ENCODE results near the gene CYTH1.

The CYTH1 gene

DNA sequence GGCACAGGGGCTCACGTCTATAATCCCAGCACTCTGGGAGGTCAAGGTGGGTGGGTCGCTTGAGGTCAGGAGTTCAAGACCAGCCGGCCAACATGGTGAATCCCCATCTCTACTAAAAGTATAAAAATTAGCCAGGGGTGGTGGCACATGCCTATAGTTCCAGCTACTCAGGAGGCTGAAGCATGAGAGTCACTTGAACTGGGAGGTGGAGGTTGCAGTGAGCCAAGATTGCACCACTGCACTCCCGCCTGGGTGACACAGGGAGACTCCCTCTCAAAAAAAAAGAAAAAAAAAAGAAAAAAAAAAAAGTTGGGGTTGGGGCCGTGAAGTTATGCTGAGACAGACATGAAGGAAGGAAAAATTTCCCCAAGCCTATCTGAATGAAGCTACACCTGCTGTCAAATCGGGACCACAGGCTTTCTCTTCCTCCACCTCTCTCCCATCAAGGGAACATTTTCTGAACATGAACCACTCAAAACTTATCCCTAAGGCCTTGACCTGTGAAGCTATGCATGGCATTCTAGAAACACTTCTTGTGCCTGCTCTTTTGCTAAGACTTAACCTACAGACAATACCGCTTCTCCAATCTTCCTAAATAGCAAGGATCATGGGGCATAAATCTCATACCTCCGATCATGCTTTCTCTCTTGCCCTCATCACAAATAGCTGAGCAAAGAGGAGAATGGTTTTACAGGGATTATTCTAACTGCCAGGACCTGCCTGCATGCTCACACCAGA, 88.6 kb downstream of the CYTH1 start:
- DNase-seq (ENCODE audit: low read depth in 3 of 3) = no peak

DNA sequence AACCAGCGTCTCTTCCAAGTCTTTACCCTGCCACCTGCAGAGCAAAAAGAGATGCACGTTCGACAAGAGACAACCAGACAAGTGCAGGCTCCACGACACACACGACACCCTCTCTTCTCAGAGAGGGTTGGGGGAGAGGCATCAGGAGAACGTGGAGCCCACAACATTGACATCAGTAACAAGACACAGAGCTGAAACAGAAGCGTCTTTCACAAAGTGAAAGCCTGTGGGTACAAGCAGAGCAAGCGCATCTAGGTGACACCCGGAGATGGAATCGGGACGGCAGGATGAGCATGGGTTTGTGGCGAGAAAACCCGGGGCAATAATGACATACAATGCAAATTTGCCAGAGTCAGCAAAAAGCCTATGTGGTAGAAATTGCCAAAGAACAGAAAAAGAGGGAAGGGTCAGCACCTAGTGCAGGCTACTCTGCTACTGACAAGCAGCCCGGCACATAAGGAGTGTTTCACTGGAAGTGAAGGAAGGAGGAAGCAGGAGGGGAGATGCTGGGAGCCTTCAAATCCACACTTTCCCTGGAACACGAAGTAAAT, 89.5 kb downstream of the CYTH1 start:
- DNase-seq (ENCODE audit: low read depth in 3 of 3) = no peak

DNA sequence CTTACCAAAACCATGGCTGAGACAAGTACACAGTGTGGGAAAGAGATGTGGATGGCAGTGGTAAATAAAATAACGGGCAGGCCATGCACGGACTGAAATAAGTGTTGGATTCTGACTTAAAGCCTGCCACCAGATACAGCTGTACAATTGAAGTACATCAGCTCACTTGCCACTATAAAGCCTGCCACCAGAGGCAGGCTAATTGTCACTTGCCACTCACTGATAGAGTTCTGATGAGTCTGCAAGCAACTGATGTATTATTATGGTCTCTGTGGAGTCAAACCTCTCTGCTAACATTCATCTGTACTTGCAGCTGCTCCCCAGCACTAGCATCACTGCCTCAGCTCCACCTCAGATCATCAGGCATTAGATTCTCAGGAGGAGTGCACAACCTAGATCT, 93.0 kb downstream of the CYTH1 start:
- no peak for DNase-seq (ENCODE audit: low read depth in 3 of 3)

DNA sequence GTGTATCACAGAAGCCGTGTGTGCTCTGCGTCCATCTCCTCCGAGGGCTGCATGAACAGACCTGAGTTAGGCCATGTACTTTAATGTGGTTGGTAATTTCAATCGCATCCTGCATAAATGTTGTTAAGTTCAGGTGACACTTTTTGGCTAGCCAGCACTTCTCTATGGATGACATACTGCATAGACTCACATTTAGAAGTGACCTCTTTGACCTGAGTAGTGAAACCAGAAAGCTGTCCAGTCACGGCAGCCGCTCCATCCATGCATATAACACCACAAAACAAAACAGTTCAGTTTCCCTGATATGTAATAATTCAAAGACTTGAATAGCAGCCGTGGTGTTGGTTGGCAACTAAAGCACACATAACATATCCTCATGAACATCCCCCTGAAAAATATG, 94.1 kb downstream of the CYTH1 start:
- DNase-seq (ENCODE audit: low read depth in 3 of 3) = no peak

DNA sequence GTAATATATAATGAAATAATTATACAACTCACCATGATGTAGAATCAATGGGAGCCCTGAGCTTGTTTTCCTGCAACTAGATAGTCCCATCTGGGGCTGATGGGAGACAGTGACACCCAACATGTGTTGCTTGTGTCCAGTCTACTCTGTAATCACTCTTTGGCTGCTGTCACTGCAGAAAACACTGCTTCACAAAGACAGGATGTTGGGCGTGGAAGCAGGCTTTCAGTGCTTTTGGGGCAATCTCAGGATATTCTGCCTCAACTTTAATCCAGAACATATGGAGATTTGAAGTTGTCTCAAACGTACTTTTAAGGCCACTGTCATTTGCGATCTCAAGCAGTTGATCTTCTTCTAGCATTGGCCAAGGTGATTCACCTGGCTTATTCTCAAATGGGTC, 94.9 kb downstream of the CYTH1 start:
- no peak for DNase-seq (ENCODE audit: low read depth in 3 of 3)

DNA sequence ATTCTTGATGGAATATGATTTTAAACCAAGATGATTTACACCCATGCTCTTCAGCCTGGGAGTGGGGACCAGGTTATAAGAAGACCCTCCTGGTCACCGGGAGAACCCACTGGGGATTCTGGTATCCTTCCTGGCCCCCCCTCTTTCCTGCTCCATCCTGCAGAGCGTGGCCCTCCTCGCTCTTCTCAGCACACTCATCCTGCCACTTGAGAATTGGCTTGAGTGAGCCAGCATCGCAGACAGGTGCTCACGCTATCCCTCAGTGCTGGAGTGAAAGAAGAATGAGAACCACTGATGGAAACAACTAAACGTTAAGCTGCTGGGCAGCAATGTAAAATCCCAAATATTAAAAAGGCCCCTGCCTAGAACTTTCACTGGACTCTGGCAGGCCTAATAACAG, 98.0 kb downstream of the CYTH1 start:
- DNase-seq (ENCODE audit: low read depth in 3 of 3) = no peak

DNA sequence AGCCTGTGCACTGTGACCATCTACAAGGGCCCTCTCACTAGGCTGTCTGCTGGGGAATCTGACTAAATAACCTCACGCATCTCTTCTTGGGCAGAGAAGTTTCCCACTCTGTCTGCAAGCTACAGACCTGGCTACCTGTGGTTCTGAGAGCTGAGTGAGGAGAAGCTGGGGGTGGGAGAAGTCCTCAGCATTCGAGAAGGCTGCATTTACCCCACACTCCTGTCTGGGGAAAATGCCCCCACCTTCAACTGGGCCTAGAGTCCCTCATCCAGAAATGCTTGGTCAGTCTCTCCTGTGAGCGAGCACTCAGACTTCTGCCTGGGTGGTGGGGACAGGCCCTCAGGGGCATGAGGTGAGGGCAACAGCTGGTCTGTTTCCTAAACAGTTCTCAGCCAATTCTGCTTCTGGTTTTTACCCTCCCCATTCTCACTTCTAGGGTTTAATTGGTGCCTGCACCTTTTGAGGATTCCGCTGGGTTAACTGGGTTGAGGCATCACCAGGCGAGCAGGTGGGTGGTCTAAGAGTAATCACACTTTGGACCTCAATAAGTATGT, 98.6 kb downstream of the CYTH1 start:
- DNase-seq (ENCODE audit: low read depth in 3 of 3) = no peak

DNA sequence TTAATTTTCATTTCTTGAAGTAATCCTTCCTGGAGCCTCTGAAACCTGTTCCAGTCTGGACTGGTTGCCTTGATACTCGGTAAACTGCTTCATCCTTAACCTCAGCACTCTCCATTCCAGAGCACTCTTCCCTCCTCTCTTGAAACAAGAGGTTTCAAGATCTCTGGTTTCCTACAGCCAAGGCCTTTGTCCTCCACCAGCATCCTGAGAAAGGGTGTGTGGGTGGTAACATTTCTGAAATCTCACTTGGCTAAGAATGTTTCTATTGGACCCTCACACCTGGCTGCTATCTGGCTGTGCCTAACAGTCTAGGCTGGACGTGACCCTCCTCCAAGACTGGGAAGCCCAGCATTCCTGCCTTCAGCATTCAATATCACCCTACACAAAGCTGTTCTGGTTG, 99.7 kb downstream of the CYTH1 start:
- no peak for DNase-seq (ENCODE audit: low read depth in 3 of 3)

DNA sequence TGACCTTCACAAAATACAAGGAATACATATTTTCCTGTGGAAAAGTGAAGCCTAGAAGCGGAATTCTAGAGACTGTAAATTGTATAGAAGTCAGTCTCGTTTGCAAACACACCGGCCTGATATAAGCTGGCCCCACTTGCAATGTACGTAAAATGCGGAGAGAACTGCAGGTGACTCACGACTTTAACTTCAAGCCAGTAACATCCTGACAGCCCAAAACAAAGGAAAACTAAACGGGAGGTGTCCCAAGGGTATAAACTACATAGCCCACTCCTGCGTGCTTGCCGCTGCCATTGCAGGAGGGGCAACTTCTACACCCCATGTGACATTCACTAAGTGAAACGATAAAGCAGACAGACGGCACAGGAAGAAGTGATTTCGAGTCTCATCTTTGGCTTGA, 101.6 kb downstream of the CYTH1 start:
- DNase-seq (ENCODE audit: low read depth in 3 of 3) = no peak

DNA sequence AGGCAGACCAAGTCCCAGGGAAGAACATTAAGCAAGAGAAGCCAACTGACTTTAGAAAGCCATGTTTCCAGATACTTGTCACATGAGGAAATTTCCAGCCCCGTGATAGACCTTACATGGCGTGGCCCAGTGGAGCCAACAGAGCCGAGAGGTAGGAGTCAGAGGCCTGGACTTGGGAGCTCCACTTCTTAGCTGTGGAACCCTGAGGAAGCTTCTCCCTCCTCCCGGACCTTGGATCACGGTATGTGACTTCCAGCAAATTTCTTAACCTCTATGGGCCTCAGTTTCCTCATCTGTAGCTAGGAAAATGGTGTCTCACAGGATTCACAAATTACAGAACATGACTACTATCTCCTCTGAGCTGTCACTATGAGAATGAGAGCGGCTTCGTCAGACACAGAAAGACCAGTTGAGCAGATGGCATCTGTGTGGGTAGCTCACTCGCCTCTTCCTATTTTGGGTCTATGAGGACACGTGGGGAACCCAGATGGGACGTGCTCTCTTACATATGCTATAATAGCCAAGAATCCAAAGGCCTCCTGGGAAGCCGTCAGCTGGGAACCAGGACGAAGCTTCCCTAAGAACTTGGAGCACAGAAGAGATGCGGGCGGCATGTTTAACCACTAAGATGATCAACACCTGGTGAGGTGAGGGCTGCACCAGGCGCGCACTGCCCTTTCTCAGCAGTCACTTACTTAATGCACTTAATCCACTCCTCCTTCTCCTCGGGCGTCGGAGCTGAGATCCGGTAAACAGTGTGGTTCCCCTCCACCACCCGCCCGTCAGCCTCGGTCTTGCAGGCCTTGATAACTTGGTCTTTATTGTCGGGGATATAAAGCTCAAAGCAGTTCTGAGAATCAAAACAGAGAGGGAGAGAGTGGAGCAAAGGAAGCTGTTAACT, 102.3 kb downstream of the CYTH1 start:
- no peak for DNase-seq (ENCODE audit: low read depth in 3 of 3)

DNA sequence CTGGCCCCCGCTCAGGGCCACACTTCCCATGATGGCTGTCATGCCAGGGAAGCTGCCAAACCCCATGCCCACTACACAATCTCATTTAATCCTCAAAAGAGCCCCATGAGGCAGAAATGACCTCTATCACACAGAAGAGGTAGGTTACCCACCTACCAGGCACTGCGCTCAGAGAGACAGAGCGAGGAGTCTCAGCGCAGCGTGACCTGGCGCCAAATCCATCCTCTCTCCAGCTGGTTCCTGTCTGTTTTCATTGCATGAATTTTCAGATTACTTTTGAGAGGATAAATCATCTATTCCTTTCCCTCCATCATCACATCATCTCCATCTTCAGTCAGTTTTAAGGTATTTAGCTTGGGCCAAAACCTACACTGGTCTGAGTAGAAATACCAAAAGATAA, 103.4 kb downstream of the CYTH1 start:
- DNase-seq (ENCODE audit: low read depth in 3 of 3) = no peak

DNA sequence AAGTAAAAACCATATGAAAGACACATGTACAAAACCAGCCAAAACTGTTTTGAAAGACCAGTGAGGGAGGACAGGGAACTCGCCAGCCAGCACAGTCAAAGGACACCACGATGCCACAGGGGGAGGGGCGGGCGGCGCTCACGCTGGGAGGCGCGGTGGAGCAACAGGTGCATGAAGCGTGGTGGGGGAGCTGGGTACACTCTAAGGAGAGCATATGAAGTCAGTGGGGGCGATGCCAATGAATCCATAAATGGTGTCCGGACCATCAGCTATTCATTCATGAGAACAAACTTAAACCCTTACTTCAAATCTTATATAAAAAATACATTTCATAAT, 103.9 kb downstream of the CYTH1 start:
- no peak for DNase-seq (ENCODE audit: low read depth in 3 of 3)

DNA sequence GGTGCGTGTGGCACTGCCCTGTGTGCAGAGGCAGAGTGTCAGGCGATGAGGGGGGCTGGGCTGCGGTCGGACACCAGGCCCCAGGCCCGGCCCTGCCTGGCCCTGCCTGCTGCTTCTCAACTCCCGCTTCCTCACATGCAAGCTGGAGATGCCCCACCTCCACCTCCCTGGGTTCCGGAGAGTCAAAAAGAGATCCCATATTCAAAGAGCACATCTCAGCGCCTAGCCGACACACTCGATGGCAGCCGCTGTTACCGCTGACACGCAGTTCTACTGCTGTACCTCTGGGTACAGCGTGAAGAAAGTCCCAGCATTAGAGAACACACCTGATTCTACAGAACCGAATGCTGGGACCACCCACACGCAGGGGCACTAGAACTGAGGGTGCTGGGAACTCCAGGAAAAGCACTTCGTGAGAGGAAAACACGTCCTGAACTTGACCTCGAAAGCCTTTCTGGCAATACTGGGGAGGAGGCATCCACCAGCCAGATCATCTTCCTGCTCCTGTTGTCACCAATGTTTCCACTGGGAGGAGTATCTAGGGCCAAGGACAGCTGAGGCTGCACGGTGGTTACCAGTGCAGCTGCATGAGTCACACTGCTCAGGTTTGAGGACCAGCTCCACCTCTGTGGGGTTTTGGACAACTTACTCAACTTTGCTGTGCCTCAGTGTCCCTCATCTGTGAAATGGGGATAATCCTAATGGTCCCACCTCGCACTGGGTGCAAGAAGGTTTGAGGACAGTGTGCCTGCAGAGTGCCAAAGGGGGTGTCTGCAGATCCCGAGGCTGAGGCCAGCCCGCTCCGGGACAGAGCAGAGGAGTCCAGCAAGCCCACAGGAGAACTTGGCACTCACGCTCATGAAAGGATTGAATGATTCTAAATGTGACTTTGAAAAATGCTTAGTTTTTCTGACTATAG, 104.5 kb downstream of the CYTH1 start:
- no peak for DNase-seq (ENCODE audit: low read depth in 3 of 3)

DNA sequence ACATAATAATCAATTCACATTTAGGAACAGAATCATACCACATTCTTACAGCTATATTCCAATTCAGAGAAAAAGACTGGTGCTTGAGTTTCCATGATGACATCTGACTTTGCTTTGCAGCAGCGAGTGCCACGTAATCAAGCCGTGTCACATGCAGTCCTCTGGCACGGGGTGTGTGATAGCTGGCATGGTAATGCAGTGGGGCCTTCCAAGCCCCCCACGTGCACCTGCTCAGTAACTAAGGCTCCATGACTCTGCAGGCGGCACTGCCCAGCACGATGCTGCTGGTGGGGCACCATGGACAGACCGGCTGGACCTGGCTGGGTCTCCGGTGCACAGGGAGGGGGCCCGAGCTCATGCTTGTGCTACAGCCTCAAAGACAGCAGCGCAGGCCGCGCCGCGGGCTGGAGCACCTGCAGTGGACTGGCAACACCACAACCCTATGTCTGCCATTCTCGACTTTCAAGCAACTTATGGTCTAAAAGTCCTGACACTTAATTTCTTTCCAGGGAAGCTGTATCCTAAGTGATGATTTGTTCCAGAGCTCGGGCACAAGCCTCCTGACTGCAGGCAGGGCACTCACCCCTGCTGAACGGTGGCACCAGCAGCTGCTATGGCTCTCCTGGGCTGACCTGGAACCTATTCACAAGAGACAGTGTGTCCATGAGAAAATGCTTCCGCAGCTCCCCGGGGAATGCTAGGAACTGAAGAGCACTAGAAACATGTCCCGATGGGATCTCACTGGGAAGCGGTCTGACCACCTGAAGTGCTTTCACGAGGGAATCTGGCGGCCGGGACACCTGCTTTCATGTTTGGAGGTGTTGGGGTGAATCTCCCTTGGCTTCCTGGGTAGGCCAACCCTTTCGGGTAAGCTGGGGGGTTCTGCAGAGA, 105.4 kb downstream of the CYTH1 start:
- DNase-seq (ENCODE audit: low read depth in 3 of 3) = no peak

DNA sequence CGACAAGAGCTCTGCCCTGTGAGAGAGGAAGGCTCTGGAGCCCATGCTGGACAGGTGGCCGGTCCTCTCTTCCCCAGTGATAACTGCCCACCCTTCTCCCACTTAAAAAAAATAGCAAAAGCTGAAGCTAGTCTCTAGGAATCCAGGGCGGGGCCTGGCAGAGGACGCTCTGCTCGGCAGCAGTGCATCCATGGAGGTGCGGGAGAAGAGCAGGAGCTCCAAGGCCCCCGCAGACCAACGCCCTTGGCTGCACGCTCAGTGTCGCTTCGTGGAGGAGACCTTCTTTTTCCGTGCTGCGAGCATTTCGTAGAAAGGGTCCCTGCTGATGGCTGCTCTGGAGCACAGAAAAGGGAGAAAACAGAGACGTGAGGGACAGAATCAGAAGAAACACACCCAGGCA, 106.2 kb downstream of the CYTH1 start:
- DNase-seq (ENCODE audit: low read depth in 3 of 3) = no peak

DNA sequence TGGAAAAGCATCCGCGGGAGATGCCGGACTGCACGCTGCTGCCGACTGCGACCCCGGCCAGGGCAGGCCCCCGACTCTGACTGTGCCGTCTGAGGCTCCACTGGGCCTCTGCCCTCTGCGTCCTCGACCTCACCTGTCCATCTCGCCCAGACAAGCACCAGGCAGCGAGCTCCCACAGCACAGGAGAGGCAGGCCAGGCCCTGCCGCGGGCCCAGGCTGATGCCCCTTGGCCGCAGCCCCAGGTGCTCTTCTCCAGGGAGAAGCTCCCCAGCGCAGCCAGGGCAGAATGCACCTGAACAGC, 106.8 kb downstream of the CYTH1 start:
- DNase-seq (ENCODE audit: low read depth in 3 of 3) = no peak

DNA sequence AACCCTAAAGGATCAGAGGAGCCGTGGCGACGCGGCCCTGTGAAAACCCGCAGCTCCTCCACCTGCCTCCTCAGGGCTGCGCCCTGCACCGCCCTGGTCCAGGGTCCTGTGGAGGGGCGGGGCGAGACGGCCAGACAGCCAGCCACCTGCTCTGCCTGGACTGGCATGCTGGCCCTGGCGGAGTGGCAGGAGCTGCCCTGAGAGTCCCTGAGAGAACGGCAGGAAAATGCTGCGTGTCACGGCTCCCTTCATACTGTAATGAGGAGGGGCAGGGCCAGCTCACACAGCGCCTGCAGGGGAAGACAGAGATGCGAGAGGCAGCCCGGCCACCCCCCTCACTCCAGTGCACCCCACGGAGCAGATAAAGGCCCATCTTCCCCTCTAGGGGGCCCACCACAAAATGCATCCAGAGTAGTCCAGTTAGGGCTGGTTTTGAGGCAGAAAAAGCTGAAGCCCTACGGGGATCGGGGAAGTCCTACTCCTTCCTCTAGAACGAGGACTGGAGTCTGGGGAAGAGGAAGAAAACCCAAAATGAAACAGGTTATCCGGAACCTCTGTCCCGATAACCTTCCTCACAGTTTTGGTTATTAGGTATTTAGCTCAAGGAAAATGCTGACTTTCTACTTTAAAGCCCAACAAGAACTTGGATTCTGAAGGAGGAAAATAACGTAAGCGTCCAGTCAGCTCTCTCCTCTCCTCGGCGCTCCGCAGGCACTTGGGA, 107.3 kb downstream of the CYTH1 start:
- DNase-seq (ENCODE audit: low read depth in 3 of 3) = no peak

DNA sequence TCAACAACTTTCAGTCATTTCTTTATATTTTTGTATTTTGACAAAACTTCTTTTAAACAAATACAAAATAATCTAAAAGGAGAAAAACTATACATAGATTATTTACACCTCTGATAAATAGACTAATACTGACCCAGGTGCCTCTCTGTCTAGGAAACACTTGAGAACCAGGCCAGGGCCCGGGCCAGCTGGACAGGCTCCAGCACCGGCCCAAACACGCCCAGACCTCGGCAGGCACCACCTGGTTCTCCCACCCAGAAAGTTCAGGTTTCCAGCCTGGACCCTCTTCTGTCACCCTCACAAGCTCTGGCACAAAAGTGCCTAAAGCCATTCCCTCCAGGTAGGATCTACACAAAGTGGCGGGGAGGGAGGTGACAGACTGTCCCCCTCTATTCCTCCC, 107.9 kb downstream of the CYTH1 start:
- DNase-seq (ENCODE audit: low read depth in 3 of 3) = no peak

DNA sequence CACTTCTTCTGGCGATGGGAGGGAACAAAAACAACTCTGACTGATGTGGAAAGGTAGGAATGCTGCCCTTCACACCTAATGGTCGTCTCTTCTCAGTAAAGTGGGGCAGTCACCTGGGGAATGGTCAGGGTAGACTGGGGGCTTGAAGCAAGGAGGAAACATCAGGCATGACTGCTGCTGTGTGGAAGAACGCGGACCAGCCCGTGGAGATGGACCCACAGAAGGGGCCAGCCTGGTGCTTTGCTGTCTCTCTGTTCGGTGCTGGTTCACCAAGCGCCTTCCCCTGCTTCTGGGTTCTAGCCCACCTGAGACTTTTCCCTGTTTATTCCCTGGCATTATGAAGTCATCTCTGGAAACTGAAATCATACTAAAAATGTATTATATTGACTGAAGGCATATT, 108.7 kb downstream of the CYTH1 start:
- no peak for DNase-seq (ENCODE audit: low read depth in 3 of 3)

DNA sequence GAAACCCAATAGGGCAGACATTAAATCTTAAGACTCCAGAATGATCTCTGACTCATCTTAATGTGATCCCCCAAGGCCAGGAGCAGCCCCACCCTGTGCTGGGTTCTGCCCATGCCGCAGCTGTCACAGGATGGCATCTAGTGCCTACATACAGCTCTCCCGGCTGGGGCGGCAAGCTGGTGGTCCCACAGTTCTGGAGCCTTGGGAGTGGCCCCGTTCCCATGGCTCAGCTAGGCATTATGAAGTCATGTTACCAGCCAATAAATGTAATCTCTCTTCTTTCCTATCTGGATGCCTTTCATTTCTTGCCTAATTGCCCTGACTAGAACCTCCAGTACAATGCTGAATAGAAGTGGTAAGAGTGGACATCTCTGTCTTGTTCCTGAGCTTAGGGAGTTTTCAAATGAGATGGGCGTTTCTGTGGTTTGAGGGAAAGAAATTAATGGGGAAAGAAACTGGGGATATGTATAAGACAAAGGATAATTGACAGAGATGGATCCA, 109.2 kb downstream of the CYTH1 start:
- DNase-seq (ENCODE audit: low read depth in 3 of 3) = no peak

Measured in stimulated activated CD4-positive, alpha-beta T cell treated with anti-CD3 and anti-CD28 coated beads, TNF-alpha, amount 100 ng/mL, for 4 hours (primary cell).